Retina (tissue), 1 donor: Measurements from ENCODE around the gene UBE2B.
A peak's percentile ranks its signal among the peaks of the same experiment; 100 is the strongest.
"Not testable (repeated sequence)": the region's sequence is repeated elsewhere in the genome, so short reads cannot be mapped to it uniquely, and the experiment has no call there.

ENCODE experiments used
- DNase-seq: peaks from one replicate; pipeline ENCODE4 v3.0.0-alpha.2; 2016

Gene UBE2B

DNA sequence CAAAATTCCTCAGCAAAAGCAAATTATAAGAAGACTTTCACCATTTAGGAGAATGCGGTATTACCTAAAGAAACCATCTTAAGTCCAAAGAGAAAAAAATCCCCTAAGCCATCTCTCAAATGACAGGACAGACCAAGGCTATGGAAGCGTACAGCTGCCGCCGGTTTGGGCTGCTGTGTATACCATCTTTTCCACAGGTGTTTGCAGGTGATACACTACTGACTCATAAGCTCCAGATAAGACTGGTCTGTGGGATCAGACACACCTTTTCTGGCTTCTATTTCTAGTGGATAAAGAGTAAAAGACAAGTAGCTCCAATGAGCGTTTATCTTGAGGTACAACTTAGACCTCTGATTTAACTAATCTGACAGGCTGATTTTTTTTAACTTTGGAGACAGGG is 32.6 kb downstream of the UBE2B start:
- DNase-seq, result no peak

DNA sequence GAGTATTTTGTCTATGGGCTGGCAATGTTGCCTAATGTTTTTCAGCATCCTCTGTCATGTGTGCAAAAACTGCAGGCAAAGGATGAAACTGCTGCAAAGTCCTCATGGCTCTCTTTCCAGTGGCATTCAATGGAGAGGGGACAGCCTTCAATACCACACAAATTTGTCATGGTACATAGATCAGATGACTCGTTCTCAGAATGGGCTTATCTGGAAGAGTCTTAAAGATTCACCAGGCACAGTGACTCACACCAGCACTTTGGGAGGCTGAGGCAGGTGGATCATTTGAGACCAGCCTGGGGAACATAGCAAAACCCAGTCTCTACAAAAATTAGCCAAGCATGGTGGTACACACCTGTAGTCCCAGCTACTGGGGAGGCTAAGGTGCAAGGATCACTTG is 35.0 kb downstream of the UBE2B start:
- DNase-seq, result no peak

GRCh38 chr5:134409321-134409720 is 38.0 kb downstream of the UBE2B start:
- no peak for DNase-seq

DNA sequence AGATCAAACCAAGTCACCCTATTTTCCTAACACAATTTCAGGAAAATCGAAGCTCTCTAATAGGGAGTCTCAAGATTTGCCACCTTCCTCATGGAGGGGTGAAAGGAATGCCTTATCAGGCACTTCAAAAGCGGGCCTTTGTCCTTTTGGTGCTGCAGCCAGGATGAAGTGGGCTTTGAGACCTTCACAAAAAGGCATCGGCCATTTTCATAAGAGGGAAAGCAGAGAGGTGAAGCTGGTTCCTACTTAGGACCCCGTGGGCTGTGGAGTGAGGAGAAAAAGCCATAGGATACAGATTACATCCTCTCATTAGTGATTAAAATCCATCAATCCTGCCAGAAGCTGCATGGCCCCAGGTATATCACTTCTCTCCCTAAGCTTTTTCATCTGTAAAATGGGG is 39.5 kb downstream of the UBE2B start:
- no peak for DNase-seq

DNA sequence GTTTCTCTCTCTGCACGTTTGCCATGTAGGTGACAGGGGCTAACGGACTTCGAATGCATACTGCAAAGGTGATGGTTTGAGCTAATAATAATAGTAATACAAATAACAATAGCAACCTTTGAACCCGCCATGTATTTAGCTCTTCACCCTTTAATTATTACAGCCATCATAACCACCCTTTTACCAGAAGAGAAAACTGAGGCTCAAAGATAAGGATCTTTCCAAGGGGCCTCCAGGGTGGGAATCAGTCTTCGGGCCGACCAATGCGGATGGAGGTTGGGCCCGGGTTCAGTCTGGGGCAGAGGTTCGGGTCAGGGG is 39.8 kb downstream of the UBE2B start:
- DNase-seq, result no peak

- DNase-seq, result peak; percentile 96
These were observed 40.3 kb downstream of the UBE2B start, which contains the start of gene CDKN2AIPNL for GRCh38 chr5:134411546-134412266. CDKN2AIPNL (minus strand) TSS chr5:134411881; CDS start chr5:134411854, 27 bp downstream.

DNA sequence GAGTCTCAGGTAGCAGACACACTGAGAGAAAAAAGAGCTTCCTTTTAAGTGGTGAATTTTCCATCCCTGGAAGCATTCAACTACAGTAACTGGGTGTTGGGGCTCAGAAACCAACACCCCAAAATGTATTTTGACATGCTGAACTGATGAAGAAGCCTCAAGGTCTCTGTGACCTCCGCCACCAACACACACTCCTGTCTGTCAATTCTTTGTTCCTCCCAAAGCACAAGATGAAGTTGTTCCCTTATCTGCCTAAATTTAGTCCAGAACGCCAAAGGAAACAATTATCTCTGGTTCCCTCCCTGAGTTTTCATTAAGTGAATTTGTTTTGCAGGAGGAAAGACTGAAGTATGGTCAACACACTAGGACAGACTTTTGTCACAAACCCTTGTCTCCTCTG is 41.7 kb downstream of the UBE2B start:
- no peak for DNase-seq

DNA sequence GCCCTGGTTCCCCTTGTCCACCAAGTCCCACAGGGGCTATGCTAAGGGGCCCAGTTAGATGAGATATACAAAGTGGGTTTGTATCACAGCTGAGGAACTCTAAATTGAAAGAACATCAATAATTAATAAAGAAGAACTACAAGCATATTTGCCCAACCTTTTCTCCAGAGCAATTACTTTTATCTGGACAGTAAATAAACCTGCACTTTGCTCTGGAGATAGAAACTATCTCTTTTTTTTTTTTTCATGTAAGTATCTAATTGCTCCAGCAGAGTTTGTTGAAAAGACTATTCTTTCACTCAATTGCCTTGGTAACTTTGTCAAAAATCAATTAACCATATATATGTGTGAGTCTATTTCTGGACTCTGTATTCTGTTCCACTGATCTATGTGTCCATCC is 46.3 kb downstream of the UBE2B start:
- DNase-seq, result no peak

DNA sequence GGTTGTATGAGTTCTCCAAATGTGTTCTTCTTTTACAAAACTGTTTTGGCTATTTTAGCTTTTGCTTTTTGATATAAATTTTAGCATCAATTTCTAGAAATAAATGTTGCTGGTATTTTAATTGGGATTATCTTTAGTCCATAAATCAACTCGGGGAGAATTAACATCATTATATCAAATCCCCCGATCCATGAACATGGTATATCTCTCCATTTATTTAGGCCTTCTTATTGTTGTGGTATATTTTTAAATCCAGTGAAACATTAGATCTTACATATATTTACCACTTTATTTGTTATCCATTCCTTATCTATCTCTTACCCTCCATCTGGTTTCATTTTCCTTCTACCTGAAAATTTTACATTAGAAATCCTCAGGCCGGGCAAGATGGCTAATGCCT is 47.6 kb downstream of the UBE2B start:
- DNase-seq, result no peak

DNA sequence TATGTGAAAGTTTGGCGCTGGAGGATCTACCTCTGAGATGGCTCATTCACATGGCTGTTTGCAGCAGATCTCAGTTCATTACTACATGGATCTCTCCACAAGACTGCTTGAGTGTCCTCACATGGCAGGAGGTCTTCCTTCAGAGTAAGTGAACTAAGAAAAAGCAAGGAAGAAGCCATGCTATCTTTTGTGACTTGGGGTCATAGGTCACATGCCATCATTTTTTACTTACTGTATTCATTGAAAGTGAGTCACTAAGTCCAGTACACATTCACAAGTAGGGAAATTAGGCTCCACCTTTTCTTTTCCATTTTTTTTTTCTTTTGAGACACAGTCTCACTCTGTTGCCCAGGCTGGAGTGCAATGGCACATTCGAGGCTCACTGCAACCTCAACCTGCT is 49.0 kb downstream of the UBE2B start:
- DNase-seq, result no peak

- DNase-seq, result not testable (repeated sequence)
These were observed 49.7 kb downstream of the UBE2B start for GRCh38 chr5:134421038-134421437.

- DNase-seq, result no peak
These were observed 51.5 kb downstream of the UBE2B start for GRCh38 chr5:134422791-134423365.

DNA sequence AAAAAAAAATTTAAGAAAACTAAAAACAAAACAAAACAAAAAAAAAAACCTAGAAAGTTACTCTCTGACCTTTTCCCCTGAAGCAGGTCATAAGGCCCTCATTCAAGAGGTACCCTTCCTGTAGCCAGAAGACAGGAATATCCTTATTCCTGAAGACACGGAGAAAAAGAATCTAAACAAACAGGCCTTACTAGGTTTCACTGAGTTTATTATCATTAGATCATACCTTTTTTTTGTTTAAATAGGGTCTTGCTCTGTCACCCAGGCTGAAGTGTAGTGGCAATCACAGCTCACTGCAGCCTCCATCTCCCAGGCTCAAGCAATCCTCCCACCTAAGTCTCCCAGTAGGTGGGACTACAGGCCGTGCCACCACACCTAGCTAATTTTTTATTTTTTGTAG is 52.0 kb downstream of the UBE2B start:
- no peak for DNase-seq

- DNase-seq, result no peak
These were observed 55.0 kb downstream of the UBE2B start for GRCh38 chr5:134426361-134426760.

GRCh38 chr5:134427540-134428041 is 56.2 kb downstream of the UBE2B start:
- no peak for DNase-seq

GRCh38 chr5:134430001-134430569 is 58.7 kb downstream of the UBE2B start:
- DNase-seq, result no peak

DNA sequence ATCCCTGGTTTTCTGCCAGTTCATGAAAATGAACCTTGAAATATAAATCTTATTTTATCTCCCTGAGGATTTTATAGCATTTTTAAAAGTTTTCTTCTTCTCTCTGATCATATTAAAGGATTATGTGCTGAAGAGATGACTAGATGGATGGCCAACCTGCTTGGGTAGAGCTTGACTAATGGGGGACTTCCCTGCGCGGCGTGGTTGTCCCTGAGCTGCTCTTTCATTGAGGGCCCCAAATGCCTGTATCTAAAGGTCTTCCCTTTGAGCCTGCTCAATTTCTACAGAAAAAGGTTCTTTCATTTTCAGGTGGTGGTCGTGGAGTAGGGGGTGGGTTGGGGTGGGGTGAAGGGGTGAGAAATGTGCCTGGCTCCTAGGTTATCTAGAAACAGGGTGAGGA is 60.8 kb downstream of the UBE2B start:
- DNase-seq, result no peak

DNA sequence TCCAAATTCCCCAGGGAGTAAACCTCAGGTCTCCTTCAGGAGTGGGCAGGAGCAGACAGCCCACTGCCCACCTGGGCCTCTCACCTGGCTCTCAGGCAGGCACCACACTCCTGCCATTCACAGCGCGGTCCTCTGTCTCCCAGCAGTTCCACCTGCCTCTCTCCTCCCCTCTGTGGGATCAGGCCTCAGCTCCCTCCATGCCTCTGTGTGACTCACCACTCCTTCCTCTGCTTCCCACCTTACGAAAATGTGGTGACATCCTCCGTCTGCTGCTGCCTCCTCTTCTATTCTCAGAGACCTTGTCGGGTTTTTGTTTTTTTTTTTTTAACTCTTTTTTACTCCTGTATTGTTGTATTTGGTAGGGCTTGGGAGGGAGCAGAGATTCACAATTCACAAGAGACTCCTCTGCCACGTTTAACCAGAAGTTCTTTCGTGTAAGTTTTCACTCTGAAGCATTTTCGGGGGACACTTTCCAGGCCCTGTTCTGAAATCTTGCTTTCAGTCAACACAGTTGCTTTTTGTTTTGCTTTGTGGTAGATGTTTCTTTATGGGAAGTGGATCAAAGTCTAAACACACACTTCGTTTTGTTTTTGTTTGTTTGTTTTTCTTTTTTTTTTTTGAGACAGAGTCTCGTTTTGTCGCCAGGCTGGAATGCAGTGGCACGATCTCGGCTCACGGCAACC is 61.4 kb downstream of the UBE2B start:
- no peak for DNase-seq

GRCh38 chr5:134435560-134435959 is 64.2 kb downstream of the UBE2B start:
- no peak for DNase-seq

DNA sequence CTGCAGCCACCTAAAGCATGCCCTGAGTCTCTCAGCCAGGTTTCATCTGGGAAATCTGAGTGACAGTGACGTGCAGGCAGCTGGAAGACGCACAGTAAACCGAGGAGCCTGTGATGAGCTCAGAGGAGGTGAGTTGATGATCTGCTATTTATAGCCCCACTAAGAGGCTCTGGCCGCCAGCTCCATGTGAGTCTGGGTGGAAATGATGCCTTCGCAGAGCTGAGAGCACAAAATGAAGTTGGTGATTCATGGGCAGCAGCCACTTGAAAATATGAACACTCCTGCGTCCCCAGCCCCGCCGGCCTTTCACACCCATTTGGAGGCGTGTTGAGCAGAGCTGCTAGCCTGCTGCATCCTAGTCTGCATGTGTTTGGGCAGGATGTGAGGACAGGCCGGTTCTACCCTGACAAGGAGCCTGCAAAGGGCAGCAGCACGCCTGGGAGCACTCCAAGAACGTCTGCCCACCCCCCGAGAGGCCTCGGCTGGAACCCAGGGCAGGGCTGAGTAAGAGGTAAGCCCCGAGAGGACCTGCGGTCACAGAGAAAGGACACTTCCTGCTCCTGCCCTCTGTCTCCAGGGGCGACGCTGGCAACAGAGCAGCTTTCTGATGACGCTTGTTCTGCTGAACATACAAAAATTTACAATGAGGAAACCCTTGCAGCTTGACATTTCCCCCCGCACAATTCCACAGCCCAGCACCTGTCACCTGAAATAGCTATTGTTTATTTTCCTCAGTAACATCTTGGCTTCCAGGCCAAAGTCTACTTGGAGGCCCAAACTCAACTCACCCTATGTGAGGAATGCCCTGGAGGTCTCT is 65.4 kb downstream of the UBE2B start:
- DNase-seq, result peak; percentile 39

DNA sequence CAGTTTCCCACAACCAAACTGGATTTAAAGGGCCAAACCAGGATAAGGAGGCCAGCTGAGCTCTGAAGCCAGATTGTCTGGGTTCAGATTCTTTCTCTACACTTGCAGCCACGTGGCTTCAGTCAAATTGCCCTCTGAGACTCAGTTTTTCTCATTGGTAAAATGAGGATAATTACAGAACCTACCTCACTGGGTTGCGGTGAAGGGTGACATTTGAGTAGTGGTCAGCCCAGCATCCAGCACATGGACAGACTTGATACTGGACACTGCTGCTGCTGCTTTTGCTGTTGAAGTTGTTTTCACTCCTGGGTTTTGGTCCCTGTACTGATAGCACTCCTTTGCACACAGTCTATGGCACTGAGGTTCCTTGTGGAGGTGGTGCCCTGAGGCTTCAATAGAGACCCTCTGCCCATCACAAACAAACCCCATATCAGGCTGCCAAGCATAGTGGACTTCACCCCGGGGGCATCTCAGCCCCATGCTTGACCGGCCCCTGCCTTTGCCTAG is 66.0 kb downstream of the UBE2B start:
- no peak for DNase-seq

- DNase-seq, result no peak
These were observed 66.6 kb downstream of the UBE2B start for GRCh38 chr5:134437847-134438581.
